Stomach (tissue), 4 donors: ENCODE measurements around the gene RARG.

ENCODE experiments used
- CTCF ChIP-seq, 7 experiments: fragments of 450-650 bp in 4 of 7; fragments of 200-600 bp in 3 of 7; sonication (generic) in 3 of 7; IDR thresholded peaks; one replicate each; pipeline ENCODE4 v1.5.1; 2016 to 2019; ENCODE audit warnings: antibody characterized with exemption in 7 of 7, control low read depth in 2 of 7, mild to moderate bottlenecking in 1 of 7
- EP300 ChIP-seq: sonication (generic); formaldehyde crosslinking; IDR thresholded peaks from one replicate; pipeline ENCODE4 v1.6.1; 2017; ENCODE audit warnings: antibody characterized with exemption
- POLR2A ChIP-seq, 4 donors: fragments of 450-650 bp; IDR thresholded peaks; one replicate each; pipeline ENCODE4 v1.6.1; 2016; ENCODE audit warnings: antibody characterized with exemption in 4 of 4, control low read depth in 2 of 4, mild to moderate bottlenecking in 1 of 4, moderate library complexity in 1 of 4
- POLR2AphosphoS5 ChIP-seq, 3 donors: sonication (generic); formaldehyde crosslinking; IDR thresholded peaks; one replicate each; pipeline ENCODE4 v1.6.1; 2016; ENCODE audit warnings: antibody characterized with exemption in 3 of 3

GRCh38 chr12:53210843-53211242 is 21.2 kb downstream of the RARG start:
- TF ChIP-seq CTCF (IDR thresholded peaks at IDR 0.05) (no peak), POLR2A (IDR thresholded peaks at IDR 0.05) (no peak), POLR2AphosphoS5 (IDR thresholded peaks at IDR 0.05) (no peak), EP300 (no peak)
